ENCODE data around the gene PRLH.

- TF ChIP-seq CTCF (IDR thresholded peaks at IDR 0.05; ENCODE audit: extremely low read depth in 1 of 2, insufficient read depth in 1 of 2, low read depth in 1 of 2, low read length in 2 of 2), result no peak
- no peak for TF ChIP-seq POLR2AphosphoS5 (IDR thresholded peaks at IDR 0.05; ENCODE audit: insufficient read depth, low read depth, low read length)
- TF ChIP-seq MAX (IDR thresholded peaks at IDR 0.05; ENCODE audit: insufficient read depth, insufficient read length), result no peak
- TF ChIP-seq POLR2A (IDR thresholded peaks at IDR 0.05; ENCODE audit: low read depth, low read length), result no peak
- no peak for TF ChIP-seq EZH2 (IDR thresholded peaks at IDR 0.05; ENCODE audit: borderline replicate concordance, low read depth, low read length, severe bottlenecking)
- TF ChIP-seq MYC (IDR thresholded peaks at IDR 0.05; ENCODE audit: low read depth, low read length), result no peak
- no peak for TF ChIP-seq GATA2 (IDR thresholded peaks at IDR 0.05; ENCODE audit: insufficient read depth, insufficient read length, low read depth, low read length)
- TF ChIP-seq JUN (IDR thresholded peaks at IDR 0.05; ENCODE audit: borderline replicate concordance, insufficient read depth, insufficient read length, low read depth), result no peak
- no peak for TF ChIP-seq FOS (IDR thresholded peaks at IDR 0.05; ENCODE audit: borderline replicate concordance, insufficient read depth, low read length)
These were observed 400 bp upstream of the PRLH start for GRCh38 chr2:237565974-237566373.

Data from endothelial cell of umbilical vein (primary cell).